SK-N-SH treated with all-trans-retinoic acid at 6 μM for 48 hours (cell line): ENCODE measurements around the gene CCDC85C.

Source experiments
- ATAC-seq: fragments of 200-7000 bp; cut with Tn5 transposase; 3 replicates; pipeline ENCODE4 v1.9.1; 2020; ENCODE audit warnings: mild to moderate bottlenecking, moderate library complexity
- ARNTL ChIP-seq: fragments of 450-650 bp; formaldehyde crosslinking; IDR thresholded peaks from 2 replicates; pipeline ENCODE4 v1.5.0; 2020; ENCODE audit warnings: low read depth, mild to moderate bottlenecking, moderate library complexity, borderline replicate concordance
- CREB5 ChIP-seq: fragments of 250-450 bp; sonication (Bioruptor Pico); IDR thresholded peaks from 2 replicates; pipeline ENCODE4 v1.5.1; 2020; ENCODE audit warnings: low read depth, mild to moderate bottlenecking, moderate library complexity
- CSDC2 ChIP-seq: fragments of 250-450 bp; sonication (Bioruptor Pico); IDR thresholded peaks from 2 replicates; pipeline ENCODE4 v1.5.0; 2020; ENCODE audit warnings: mild to moderate bottlenecking, moderate library complexity
- CSRNP3 ChIP-seq: fragments of 250-450 bp; sonication (Bioruptor Pico); IDR thresholded peaks from 2 replicates; pipeline ENCODE4 v1.5.1; 2021; ENCODE audit warnings: mild to moderate bottlenecking, moderate library complexity
- ESRRG ChIP-seq: fragments of 250-450 bp; sonication (Bioruptor Pico); IDR thresholded peaks from 2 replicates; pipeline ENCODE4 v1.6.1; 2021; ENCODE audit warnings: mild to moderate bottlenecking
- GLIS3 ChIP-seq: fragments of 250-450 bp; sonication (Bioruptor Pico); IDR thresholded peaks from 2 replicates; pipeline ENCODE4 v1.5.0; 2020; ENCODE audit warnings: mild to moderate bottlenecking, moderate library complexity
- ISL1 ChIP-seq: fragments of 250-450 bp; sonication (Bioruptor Pico); IDR thresholded peaks from 2 replicates; pipeline ENCODE4 v2.1.2; 2022; ENCODE audit warnings: mild to moderate bottlenecking, moderate library complexity
- OSR1 ChIP-seq: fragments of 250-450 bp; sonication (Bioruptor Pico); IDR thresholded peaks from 2 replicates; pipeline ENCODE4 v1.8.0; 2022; ENCODE audit warnings: moderate library complexity, mild to moderate bottlenecking, inconsistent platforms
- PATZ1 ChIP-seq: fragments of 250-450 bp; sonication (Bioruptor Pico); IDR thresholded peaks from 2 replicates; pipeline ENCODE4 v1.8.0; 2020; ENCODE audit warnings: mild to moderate bottlenecking, moderate library complexity, borderline replicate concordance
- POU6F1 ChIP-seq: fragments of 250-450 bp; sonication (Bioruptor Pico); IDR thresholded peaks from 2 replicates; pipeline ENCODE4 v1.8.0; 2021; ENCODE audit warnings: low read depth, mild to moderate bottlenecking, moderate library complexity, borderline replicate concordance
- PPARA ChIP-seq: fragments of 250-450 bp; sonication (Bioruptor Pico); IDR thresholded peaks from 2 replicates; pipeline ENCODE4 v1.5.0; 2020; ENCODE audit warnings: mild to moderate bottlenecking, borderline replicate concordance
- SNAI2 ChIP-seq: fragments of 250-450 bp; sonication (Bioruptor Pico); IDR thresholded peaks from 2 replicates; pipeline ENCODE4 v1.5.0; 2020; ENCODE audit warnings: mild to moderate bottlenecking, moderate library complexity
- TCF4 ChIP-seq: fragments of 250-450 bp; sonication (Bioruptor Pico); IDR thresholded peaks from 2 replicates; pipeline ENCODE4 v1.8.0; 2021; ENCODE audit warnings: mild to moderate bottlenecking, moderate library complexity, borderline replicate concordance
- ZC3H10 ChIP-seq: fragments of 250-450 bp; sonication (Bioruptor Pico); IDR thresholded peaks from 2 replicates; pipeline ENCODE4 v1.5.1; 2021; ENCODE audit warnings: mild to moderate bottlenecking, moderate library complexity
- ZFP3 ChIP-seq: fragments of 250-450 bp; sonication (Bioruptor Pico); IDR thresholded peaks from 2 replicates; pipeline ENCODE4 v1.5.0; 2020; ENCODE audit warnings: mild to moderate bottlenecking, moderate library complexity
- ZNF565 ChIP-seq: fragments of 450-650 bp; formaldehyde crosslinking; conservative IDR thresholded peaks from 2 replicates; pipeline ENCODE4 v1.5.0; 2020; ENCODE audit warnings: low read depth, mild to moderate bottlenecking, moderate library complexity
- ZNF70 ChIP-seq: fragments of 450-650 bp; formaldehyde crosslinking; IDR thresholded peaks from 2 replicates; pipeline ENCODE4 v1.5.0; 2020; ENCODE audit warnings: mild to moderate bottlenecking, moderate library complexity
- ZNF8 ChIP-seq: fragments of 450-650 bp; formaldehyde crosslinking; IDR thresholded peaks from 2 replicates; pipeline ENCODE4 v1.5.0; 2020; ENCODE audit warnings: mild to moderate bottlenecking, moderate library complexity

The CCDC85C gene

GRCh38 chr14:99454246-99454645 is 149.8 kb downstream of the CCDC85C start:
- TF ChIP-seq PATZ1 (CRISPR knock-in tag) (no peak), CSRNP3 (no peak), ESRRG (CRISPR knock-in tag) (no peak), POU6F1 (no peak), ZNF70 (CRISPR knock-in tag) (no peak)

GRCh38 chr14:99452968-99453367 is 151.0 kb downstream of the CCDC85C start:
- ATAC-seq, result no peak

More at GRCh38 chr14:99454246-99454645, 149.8 kb downstream of the CCDC85C start:
- no peak for ATAC-seq

More at GRCh38 chr14:99452968-99453367, 151.0 kb downstream of the CCDC85C start:
- no peak for TF ChIP-seq GLIS3 (CRISPR knock-in tag)
- TF ChIP-seq SNAI2 (CRISPR knock-in tag), result no peak
- no peak for TF ChIP-seq PATZ1 (CRISPR knock-in tag)
- no peak for TF ChIP-seq CSDC2 (CRISPR knock-in tag)
- no peak for TF ChIP-seq TCF4
- no peak for TF ChIP-seq ARNTL (CRISPR knock-in tag)
- no peak for TF ChIP-seq ZC3H10
- TF ChIP-seq OSR1 (CRISPR knock-in tag), result no peak
- no peak for TF ChIP-seq CREB5 (CRISPR knock-in tag)
- no peak for TF ChIP-seq ZNF565
- no peak for TF ChIP-seq CSRNP3
- TF ChIP-seq ZFP3 (CRISPR knock-in tag), result no peak
- no peak for TF ChIP-seq ISL1 (CRISPR knock-in tag)
- TF ChIP-seq PPARA (CRISPR knock-in tag), result no peak
- TF ChIP-seq ZNF8 (CRISPR knock-in tag), result no peak
- no peak for TF ChIP-seq POU6F1
